Glomerular visceral epithelial cell (primary cell): ENCODE measurements around the gene FDX1.
"Not testable (repeated sequence)": the region's sequence is repeated elsewhere in the genome, so short reads cannot be mapped to it uniquely, and the experiment has no call there.

Experiments used
- DNase-seq: peaks from one replicate; pipeline ENCODE4 v3.0.0-alpha.2; 2016; ENCODE audit errors: extremely low spot score

The FDX1 gene, protein sequence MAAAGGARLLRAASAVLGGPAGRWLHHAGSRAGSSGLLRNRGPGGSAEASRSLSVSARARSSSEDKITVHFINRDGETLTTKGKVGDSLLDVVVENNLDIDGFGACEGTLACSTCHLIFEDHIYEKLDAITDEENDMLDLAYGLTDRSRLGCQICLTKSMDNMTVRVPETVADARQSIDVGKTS

DNA sequence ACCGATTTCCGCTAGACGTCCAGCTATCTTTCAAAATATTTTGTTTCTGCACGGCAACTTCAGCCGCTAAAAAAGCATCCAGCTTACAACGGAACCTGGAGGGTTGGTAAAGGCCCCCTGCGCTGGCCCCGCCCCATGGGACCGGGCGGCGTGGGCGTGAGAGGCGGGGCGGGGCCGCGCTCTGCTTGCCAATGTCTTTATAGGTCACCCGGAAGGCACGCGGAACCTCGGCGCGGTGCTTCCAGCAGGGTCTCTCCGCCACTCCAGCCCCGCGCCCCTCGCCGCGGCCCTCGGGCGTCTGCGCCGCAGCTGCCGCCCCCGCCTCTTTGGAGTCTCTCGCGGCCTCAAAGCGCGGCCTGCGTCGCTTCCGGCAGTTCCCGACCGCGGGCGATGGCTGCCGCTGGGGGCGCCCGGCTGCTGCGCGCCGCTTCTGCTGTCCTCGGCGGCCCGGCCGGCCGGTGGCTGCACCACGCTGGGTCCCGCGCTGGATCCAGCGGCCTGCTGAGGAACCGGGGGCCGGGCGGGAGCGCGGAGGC, at the start of gene FDX1:
TSS of gene FDX1 (plus strand) at position 218 of the 536 bp plus-strand sequence. CDS start at position 391, 173 bp downstream.
- peak; percentile 80 for DNase-seq

DNA sequence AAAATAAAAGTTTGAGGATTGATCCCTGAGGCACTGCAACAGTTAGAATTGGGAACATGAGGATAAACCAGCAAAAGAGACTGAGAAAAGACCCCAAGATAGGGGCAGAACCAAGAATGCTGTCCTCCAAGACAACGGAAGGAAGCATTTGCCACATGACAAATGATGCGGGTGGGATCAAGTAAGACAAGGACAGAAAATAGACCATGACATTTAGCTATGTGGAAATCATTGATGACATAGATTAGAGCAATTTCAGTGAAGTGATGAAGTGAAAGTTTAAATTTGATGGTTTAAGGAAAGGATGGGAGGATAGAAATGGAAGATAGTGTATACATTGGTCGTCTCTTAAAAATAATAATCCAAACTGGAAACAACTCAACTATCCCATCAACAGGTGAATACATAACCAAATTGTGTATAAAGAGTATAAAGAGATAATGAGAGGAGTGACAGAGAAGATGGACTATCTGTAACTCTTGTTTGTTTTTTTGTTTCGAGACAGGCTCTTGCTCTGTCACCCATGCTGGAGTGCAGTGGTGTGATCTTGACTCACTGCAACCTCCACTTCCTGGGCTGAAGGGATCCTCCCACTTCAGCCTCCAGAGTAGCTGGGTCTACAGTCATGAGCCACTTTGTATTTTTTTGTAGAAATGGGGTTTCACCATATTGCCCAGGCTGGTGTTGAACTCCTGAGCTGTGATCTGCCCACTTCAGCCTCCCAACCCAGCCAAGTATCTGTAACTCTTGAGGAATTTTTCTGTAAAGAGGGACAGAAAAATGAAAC, 48.7 kb upstream of the FDX1 start:
- DNase-seq: no peak

DNA sequence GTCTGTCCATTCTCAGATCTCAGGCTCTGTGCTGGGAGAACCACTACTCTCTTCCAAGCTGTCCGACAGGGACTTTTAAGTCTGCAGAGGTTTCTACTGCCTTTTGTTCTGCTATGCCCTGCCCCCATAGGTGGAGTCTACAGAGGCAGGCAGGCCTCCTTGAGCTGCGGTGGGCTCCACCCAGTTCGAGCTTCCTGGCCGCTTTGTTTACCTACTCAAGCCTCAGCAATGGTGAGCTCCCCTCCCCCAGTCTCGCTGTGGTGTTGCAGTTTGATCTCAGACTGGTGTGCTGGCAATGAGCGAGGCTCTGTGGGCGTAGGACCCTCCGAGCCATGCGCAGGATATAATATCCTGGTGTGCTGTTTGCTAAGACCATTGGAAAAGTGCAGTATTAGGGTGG, 41.5 kb upstream of the FDX1 start:
- not testable (repeated sequence) for DNase-seq

DNA sequence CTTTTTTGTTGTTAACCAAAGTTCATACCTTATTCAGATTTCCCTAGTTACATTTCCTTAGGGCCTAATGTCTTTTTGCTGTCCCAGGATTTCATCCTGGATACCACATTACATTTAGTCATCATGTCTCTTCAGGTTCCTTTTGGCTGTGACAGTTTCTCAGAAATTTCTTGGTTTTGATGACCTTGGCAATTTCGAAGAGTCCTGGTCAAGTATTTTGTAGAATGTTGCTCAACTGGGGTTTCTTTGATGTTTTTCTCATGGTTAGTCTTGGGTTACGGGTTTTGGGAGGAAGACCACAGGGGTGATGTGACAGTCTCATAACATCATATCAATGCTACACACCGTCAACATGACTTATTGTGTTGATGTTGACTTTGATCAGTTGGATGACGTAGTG, 39.8 kb upstream of the FDX1 start:
- DNase-seq: no peak

DNA sequence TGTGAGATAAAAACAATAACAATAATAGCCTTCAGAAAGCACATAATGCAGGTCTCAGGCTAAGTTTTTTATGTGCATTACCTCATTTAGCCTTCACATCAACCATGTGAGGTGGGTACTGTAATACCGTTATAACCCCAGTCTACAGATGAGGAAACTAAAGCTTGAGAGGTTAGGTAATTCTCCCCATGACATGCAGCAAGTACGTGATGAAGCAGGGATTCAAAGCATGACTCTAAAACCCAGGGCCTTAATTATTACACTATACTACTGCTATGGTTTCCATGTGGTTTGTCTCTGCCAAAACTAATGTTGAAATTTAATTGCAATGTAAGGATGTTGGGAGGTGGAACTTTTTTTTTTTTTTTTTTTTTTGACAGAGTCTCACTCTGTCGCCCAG, 37.7 kb upstream of the FDX1 start:
- DNase-seq: no peak

DNA sequence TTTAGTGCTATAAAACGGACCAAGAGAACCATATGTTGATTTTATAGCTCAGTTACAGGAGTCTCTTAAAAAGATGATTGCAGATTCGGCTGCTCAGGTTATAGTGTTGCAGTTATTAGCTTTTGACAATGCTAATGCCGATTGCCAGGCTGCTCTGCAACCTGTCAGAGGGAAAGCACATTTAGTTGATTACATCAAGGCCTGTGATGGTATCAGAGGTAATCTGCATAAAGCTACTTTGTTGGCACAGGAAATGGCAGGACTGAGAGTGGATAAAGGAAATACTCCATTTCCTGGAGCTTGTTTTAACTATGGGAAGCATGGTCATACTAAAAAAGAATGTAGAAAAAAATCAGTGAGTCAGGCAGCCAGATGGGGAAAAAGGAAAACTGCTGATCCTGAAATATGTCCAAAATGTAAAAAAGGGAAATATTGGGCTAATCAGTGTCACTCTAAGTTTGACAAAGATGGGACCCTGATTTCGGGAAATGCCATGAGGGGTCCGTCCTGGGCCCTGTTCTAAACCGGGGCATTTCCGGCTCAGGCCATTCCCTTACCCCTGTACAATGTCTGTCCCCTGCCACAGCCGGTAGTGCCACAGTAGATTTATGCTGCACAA, 32.0 kb upstream of the FDX1 start:
- not testable (repeated sequence) for DNase-seq

DNA sequence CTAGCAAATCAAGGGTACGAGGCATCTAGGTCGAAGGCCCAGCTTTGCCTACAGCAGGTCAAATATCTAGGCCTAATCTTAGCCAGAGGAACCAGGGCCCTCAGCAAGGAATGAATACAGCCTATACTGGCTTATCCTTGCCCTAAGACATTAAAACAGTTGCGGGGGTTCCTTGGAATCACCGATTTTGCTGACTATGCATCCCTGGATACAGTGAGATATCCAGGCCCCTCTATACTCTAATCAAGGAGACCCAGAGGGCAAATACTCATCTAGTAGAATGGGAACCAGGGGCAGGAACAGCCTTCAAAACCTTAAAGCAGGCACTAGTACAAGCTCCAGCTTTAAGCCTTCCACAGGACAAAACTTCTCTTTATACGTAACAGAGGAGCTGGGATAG, 26.2 kb upstream of the FDX1 start:
- DNase-seq: not testable (repeated sequence)

DNA sequence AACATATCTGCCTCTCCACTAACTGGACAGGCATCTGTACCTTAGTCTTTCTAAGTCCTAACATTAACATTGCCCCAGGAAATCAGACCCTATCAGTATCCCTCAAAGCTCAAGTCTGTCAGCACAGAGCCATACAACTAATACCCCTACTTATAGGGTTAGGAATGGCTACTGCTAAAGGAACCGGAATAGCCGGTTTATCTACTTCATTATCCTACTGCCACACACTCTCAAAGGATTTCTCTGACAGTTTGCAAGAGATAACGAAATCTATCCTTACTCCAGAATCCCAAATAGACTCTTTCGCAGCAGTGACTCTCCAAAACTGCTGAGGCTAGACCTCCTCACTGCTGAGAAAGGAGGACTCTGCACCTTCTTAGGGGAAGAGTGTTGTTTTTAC, 24.1 kb upstream of the FDX1 start:
- DNase-seq: not testable (repeated sequence)

DNA sequence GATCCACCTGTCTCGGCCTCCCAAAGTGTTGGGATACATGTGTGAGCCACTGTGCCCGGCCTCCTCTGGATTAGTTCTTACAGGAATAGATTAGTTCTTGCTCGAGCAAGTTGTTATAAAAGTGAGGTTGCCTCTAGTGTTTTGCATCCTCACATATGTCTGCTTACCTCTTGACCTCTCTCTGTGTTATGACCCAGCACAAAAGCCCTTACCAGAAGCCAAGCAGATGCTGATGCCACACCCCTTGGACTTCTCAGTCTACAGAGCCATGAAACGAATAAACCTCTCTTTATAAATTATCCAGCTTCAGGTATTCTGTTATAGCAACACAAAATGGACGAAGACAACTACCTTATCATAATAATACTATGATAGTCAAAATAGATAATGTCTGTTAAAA, 22.4 kb upstream of the FDX1 start:
- no peak for DNase-seq

DNA sequence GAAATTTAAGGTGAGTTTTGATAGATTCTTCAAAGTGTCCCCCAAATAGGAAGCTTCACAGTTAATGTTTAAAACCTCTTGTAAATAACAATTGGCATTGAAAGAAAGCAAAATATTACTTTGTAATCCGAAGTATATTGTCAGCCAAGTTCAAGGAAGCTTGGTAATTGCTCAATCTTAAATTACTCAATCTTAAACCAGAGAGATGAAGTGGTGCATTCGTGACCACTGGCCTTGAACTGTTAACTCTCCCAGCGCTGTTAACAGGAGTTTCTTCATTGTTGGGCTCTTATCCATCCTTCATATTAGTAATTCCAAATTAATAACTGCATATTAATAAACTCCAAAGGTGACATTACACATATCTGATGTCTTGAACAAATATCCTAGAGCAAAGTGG, 20.6 kb upstream of the FDX1 start:
- no peak for DNase-seq

DNA sequence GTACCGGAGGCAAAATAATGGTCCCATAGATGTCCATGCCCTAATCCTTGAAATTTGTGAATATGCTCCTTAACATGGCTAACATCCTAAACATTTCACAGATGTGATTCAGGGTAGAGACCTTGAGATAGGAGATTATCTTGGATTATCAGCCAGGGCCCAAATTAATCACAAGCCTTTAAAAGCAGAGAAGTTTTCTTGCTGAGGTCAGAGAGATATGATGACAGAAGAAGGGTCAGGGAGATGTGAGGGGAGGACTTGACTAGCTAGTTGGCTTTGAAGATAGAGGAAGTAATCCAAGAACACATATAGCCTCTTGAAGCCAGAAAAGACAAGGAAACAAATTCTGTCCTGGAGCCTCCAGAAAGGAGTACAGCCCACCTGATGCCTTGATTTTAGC, 19.1 kb upstream of the FDX1 start:
- no peak for DNase-seq

DNA sequence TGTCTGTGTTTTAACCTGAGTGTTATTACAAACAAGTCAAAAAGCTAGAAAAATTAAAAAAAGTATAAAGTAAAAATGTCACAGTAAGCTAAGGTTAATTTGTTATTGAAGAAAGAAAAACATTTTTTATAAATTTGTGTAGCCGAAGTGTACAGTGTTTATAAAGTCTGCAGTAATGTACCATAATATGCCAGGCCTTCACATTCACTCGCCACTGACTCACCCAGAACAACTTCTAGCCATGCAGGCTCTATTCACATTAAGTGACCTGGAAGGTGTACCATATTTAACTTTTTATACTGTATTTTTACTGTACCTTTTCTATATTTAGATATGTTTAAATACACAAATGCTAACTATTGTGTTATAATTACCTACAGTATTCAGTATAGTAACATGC, 14.7 kb upstream of the FDX1 start:
- DNase-seq: no peak

DNA sequence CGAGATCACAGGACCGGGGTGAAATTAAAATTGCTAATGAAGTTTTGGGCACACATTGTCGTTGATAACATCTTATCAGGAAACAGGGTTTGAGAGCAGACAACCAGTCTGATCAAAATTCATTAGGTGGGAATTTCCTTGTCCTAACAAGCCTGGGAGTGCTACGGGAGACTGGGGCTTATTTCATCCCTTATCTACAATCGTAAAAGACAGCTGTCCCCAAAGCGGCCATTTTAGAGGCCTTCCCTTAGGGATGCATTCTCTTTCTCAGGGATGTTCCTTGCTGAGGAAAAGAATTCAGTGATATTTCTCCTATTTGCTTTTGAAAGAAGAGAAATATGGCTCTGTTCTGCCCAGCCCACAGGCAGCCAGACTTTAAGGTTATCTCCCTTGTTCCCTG, 8.1 kb upstream of the FDX1 start:
- not testable (repeated sequence) for DNase-seq

DNA sequence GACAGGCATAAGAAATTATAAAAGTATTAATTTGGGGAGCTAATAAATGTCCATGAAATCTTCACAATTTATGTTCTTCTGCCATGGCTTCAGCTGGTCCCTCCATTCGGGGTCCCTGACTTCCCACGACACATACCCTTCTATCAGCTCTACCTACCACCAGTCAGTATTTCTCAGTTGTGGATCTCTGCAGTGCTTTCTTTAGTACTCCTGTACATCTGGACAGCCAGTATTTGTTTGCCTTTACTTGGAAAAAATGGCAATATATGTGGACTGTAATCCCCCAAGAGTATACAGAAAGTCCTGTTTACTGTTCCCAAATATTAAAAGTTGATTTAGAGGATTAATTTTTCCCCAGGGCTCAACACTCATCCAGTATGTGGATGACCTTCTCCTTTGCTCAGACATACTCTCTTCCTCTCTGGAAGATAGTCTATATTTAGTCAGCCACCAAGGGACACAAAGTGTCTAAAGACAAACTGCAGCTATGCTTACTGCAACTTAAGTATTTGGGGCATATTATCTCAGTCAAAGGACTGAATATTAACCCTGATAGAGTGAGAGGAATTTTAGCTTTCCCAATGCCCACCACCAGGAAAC, 7.3 kb upstream of the FDX1 start:
- DNase-seq: no peak

DNA sequence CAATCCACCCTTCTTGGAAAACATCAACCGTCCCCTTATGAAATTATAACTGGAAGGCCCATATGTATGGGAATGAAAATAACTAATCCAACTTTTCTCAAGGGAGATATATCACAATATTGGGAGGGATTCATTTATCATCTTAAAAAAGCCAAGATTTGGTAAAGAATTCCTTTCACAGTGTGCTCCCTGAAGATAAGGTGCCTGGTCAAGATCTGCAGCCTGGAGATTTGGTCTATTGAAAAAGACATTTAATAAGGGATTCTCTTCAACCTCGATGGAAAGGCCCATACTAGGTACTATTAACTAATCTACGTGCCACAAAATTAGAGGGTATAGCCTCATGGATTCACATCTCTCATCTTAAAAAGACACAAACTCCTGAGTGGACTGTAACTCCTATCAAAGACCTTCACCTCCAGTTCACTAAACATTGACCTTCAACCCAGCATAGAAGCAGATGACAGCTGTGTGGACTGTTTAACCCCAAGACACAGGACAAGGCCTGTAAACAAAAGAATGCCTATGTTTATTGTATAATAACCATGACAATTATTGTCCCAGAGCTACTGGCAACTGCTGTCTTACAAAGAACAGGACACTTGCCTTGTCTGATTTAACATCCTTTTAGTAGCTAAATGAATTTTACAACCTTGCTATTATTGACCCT, 4.8 kb upstream of the FDX1 start:
- DNase-seq: no peak

DNA sequence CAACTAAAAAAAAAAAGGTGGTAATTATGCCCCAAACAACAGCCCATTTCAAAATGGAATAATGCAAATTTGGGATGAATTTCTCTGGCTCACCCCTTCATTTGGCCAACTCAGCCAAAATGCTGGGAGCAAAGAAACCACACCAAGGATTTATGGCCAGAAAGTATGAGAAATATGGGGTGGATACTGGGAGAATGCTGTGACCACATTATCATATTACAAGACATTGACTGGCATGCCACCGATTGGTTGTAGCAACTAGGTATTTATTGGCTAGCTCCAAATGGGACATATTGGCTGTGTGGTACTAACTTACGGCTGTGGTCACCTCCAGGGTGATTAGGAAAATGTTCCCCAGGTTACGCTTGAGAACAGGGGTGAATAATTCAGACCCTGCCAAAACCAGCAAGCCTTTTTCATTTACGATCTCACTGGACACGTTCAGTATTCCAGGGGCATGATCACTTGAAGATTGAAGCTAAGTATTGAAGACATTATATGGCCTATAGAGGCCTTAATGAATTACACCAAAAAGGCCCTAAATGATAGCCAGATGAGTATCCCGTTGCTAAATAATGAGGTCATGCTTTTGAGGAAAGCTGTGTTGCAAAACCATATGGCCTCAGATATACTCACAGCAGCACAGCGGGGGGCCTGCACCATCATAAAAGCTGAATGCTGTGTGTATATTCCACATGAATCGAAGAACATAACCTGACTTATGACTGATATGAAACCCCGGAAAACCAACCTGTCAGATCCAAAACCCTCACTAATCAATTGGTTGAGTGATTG, 3.8 kb upstream of the FDX1 start:
- no peak for DNase-seq

DNA sequence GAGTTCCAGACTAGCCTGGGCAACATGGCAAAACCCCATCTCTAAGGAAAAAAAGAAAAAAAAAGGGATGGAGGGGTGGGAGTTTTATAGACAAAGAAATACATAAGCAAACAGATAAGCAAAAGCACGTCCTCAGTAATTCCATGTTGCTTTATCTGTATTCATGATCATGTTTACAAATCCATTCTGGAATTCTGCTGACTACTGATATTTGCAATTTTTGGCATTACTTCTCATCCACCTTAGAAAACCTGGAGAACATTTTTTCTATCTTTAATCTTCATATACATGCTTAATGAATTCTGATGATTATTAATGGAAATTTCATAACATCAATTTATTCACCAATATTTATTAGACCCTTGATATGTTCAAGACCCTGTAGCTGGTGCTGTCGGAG, 1.7 kb upstream of the FDX1 start:
- DNase-seq: no peak

DNA sequence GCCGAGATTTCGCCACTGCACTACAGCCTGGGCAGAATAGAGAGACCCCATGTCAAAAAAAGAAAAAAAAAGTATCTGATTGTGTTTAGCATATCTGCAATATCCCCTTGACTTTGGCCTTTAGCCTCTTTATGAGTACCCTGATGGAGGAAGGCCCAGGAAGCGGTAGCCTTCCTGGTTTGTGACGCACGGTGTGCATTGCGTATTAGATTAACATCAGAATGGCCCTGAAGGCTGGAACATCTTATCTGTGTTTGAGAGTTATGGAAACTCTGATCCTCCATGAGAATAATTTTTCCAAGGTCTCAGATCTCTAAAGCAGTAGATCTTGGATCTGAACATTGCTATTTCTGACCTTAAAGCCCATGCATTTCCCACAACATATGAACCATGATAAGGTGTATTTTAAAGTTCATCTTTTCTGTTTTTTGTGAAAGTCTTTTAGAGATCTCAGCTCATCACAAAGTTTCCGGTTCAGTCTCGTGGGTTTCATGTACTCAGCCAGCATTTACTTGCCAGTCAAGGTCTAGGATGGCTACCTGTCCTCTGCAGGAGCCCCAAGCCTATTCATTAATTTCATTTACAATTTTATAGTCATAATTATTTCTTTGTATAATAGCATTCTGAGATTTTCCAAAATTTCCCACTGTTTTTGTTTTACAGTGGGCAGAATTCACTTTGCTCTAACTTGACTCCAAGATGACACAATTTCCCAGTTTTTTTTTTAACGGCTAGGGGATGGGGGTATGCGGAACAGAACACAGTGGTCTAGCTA, 605 bp upstream of the FDX1 start:
- no peak for DNase-seq

DNA sequence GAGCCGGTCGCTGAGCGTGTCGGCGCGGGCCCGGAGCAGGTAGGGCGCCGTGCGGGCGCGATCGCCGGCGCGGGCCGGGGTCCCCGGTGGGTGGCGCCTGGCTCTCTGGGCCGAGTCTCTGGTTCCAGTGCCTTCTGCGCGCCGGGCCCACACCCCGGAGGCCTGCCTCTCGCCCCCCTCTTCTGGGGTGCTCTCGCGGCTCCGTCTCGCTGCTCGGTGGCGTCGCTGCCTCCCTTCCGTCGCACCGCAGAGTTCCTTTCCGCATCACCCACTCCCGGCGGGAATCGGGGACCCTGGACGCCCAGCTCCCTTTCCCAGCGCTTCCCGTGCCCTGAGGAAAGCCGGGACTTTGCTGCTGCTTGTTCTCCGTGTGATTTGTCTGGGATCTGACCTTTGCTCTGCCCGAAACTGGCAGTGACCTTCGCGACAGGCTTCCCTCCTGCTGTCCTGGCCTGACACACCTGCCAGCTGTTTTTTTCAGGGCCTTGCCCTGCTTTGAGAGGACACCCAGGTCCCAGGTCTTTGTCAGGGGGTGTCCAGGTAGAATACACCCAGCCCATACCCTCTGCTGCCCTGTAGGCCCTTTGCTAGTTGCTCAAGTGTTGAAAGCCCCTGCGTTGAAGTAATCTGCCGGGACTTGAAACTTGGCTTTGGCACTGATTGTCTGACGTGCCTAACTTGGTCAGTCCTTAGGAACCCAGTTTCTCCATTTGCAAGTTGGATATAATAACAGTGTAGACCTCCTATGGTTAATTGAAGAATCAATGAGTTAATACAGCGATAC, 711 bp downstream of the FDX1 start:
- peak; percentile 20 for DNase-seq
